MM.1S (cell line): ENCODE measurements around the gene TRAP1.
"Not testable (repeated sequence)": the region's sequence is repeated elsewhere in the genome, so short reads cannot be mapped to it uniquely, and the experiment has no call there.

ENCODE experiments used
- EZH2phosphoT487 ChIP-seq: fragments of 300-600 bp; sonication (generic); IDR thresholded peaks from 2 replicates; pipeline ENCODE4 v1.6.1; 2018; ENCODE audit warnings: antibody characterized with exemption, low read length
- TF ChIP-seq, protein P1 (sequence below): fragments of 300-600 bp; sonication (generic); IDR thresholded peaks from 2 replicates; pipeline ENCODE4 v1.5.1; 2016; ENCODE audit warnings: antibody characterized with exemption, low read length, mixed read lengths

DNA sequence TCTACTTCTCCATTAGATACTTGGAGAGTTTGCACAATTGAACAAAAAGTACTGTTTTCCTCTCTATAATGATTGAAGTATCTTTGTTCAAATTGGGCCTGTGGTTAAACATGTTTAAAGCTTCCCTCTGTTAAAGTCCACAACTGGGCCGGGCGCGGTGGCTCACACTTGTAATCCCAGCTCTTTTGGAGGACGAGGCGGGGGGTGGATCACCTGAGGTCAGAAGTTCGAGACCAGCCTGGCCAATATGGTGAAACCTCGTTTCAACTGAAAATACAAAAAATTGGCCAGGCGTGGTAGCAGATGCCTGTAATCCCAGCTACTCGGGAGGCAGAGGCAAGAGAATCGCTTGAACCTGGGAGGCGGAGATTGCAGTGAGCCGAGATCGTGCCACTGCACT lies 108.3 kb downstream of the TRAP1 start:
- TF ChIP-seq, protein P1, sequence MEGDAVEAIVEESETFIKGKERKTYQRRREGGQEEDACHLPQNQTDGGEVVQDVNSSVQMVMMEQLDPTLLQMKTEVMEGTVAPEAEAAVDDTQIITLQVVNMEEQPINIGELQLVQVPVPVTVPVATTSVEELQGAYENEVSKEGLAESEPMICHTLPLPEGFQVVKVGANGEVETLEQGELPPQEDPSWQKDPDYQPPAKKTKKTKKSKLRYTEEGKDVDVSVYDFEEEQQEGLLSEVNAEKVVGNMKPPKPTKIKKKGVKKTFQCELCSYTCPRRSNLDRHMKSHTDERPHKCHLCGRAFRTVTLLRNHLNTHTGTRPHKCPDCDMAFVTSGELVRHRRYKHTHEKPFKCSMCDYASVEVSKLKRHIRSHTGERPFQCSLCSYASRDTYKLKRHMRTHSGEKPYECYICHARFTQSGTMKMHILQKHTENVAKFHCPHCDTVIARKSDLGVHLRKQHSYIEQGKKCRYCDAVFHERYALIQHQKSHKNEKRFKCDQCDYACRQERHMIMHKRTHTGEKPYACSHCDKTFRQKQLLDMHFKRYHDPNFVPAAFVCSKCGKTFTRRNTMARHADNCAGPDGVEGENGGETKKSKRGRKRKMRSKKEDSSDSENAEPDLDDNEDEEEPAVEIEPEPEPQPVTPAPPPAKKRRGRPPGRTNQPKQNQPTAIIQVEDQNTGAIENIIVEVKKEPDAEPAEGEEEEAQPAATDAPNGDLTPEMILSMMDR, result not testable (repeated sequence)
- not testable (repeated sequence) for TF ChIP-seq EZH2phosphoT487
